Naive thymus-derived CD4-positive, alpha-beta T cell (primary cell): ENCODE data around the gene ELL2. TPM values are rescaled to one million over a fixed set of nuclear protein-coding genes. Genes with fewer than 3 reads are reported as not detected.

Experiments used
- ATAC-seq: fragments of 150-1000 bp; cut with Tn5 transposase; 2 replicates; pipeline ENCODE4 v1.10.0; 2021; ENCODE audit warnings: mild to moderate bottlenecking, moderate library complexity
- CTCF ChIA-PET: fragments of 350-600 bp; sonication (Branson Sonifier 250); formaldehyde crosslinking; loops from one replicate; lab custom pipeline; 2021; ENCODE audit warnings: antibody characterized with exemption; lab: Charles Lee
- POLR2A ChIA-PET: fragments of 350-600 bp; sonication (Branson Sonifier 250); formaldehyde crosslinking; loops from one replicate; lab custom pipeline; 2021; ENCODE audit warnings: antibody characterized with exemption, inconsistent platforms; lab: Charles Lee
- DNase-seq, 9 donors: peaks; one replicate each; pipeline versions ENCODE4 v3.0.0 to v3.0.0-alpha.2; 2020 to 2022; ENCODE audit warnings: mixed read lengths in 1 of 9
- H3K27ac ChIP-seq: one replicate; pipeline ENCODE4 v1.7.0; 2013; ENCODE audit warnings: mild to moderate bottlenecking, low read depth, low read length, moderate library complexity
- H3K27me3 ChIP-seq, 2 donors: one replicate each; pipeline ENCODE4 v1.7.0; 2013; ENCODE audit warnings: low read length in 2 of 2, mild to moderate bottlenecking in 2 of 2, moderate library complexity in 2 of 2; ENCODE audit not compliant: control insufficient read depth in 2 of 2, insufficient read depth in 2 of 2
- H3K36me3 ChIP-seq, 3 experiments: 1 replicate in 2 of 3; 2 replicates in 1 of 3; pipeline ENCODE4 v1.7.0; 2013; ENCODE audit warnings: low read length in 3 of 3, mild to moderate bottlenecking in 3 of 3, moderate library complexity in 1 of 3; ENCODE audit not compliant: insufficient read depth in 3 of 3, control insufficient read depth in 2 of 3
- H3K4me1 ChIP-seq, 2 donors: one replicate each; pipeline ENCODE4 v1.7.0; 2013; ENCODE audit warnings: low read length in 2 of 2, mild to moderate bottlenecking in 2 of 2, moderate library complexity in 1 of 2; ENCODE audit not compliant: control insufficient read depth in 2 of 2, insufficient read depth in 2 of 2
- H3K4me3 ChIP-seq: 2 replicates; pipeline ENCODE4 v1.7.0; 2013; ENCODE audit warnings: mild to moderate bottlenecking, low read length
- H3K9me3 ChIP-seq, 3 experiments: 1 replicate in 2 of 3; 2 replicates in 1 of 3; pipeline ENCODE4 v1.7.0; 2013; ENCODE audit warnings: low read length in 3 of 3; ENCODE audit not compliant: control insufficient read depth in 2 of 3
- H3K27ac Mint-ChIP-seq, 9 donors: one replicate each; pipeline ENCODE4 v1.8.0; 2020 to 2022; ENCODE audit warnings: mixed read lengths in 9 of 9, mild to moderate bottlenecking in 8 of 9, moderate library complexity in 5 of 9, inconsistent platforms in 2 of 9
- H3K27me3 Mint-ChIP-seq, 5 donors: one replicate each; pipeline ENCODE4 v1.8.0; 2021 to 2022; ENCODE audit warnings: mixed read lengths in 5 of 5, mild to moderate bottlenecking in 1 of 5
- H3K36me3 Mint-ChIP-seq, 5 donors: one replicate each; pipeline ENCODE4 v1.8.0; 2020 to 2022; ENCODE audit warnings: mixed read lengths in 5 of 5, mild to moderate bottlenecking in 3 of 5, inconsistent platforms in 1 of 5
- H3K4me1 Mint-ChIP-seq, 7 donors: one replicate each; pipeline ENCODE4 v1.8.0; 2020 to 2022; ENCODE audit warnings: mixed read lengths in 7 of 7, mild to moderate bottlenecking in 3 of 7, inconsistent platforms in 1 of 7
- H3K4me3 Mint-ChIP-seq, 10 donors: one replicate each; pipeline ENCODE4 v1.8.0; 2020 to 2022; ENCODE audit warnings: mild to moderate bottlenecking in 10 of 10, mixed read lengths in 10 of 10, moderate library complexity in 6 of 10, inconsistent platforms in 2 of 10
- H3K9me3 Mint-ChIP-seq, 11 donors: one replicate each; pipeline ENCODE4 v1.8.0; 2020 to 2022; ENCODE audit warnings: mixed read lengths in 11 of 11, mild to moderate bottlenecking in 4 of 11, inconsistent platforms in 1 of 11, moderate library complexity in 1 of 11
- intact Hi-C, 2 donors: fragments of 100-400 bp; cut with micrococcal nuclease; formaldehyde crosslinking; loops; one replicate each; pipeline ENCODE4 v1.15.1; 2023
- polyA plus RNA-seq, 2 donors: library from polyadenylated mRNA; unstranded; fragments of 300-500 nt; fragmentation: Illumina TruSeq; gene quantifications; one replicate each; pipeline ENCODE4 v1.2.3, GENCODE V29; 2021
- total RNA-seq, 6 experiments: library from RNA in 5 of 6; stranded (reverse) in 5 of 6; gene quantifications; 1 replicate in 5 of 6; 2 replicates in 1 of 6; pipeline ENCODE4 v1.2.3 and lab custom pipeline; 2021 to 2026

ELL2 gene
- total and polyA plus RNA-seq, 7 experiments from 2014 or later, result 1.9 to 65.8 (median 14.0) TPM

GRCh38 chr5:95993266-95993665 is 31.6 kb upstream of the ELL2 start:
- Mint-ChIP-seq H3K27ac (no peak overlapping the region), H3K4me3 (no peak overlapping the region), H3K36me3 (no peaks in the 10 kb centered on the region), H3K27me3 (peaks cover 5 to 10% (median 7%) of the 10 kb centered on the region in 5 donors), H3K4me1 (no peaks in the 10 kb centered on the region), H3K9me3 (peaks cover 0 to under 1% (median 0%) of the 10 kb centered on the region in 11 donors)
- Histone ChIP-seq H3K27ac (no peak overlapping the region), H3K4me3 (no peak overlapping the region), H3K4me1 (no peaks in the 10 kb centered on the region), H3K27me3 (no peaks in the 10 kb centered on the region), H3K36me3 (no peaks in the 10 kb centered on the region), H3K9me3 (no peaks in the 10 kb centered on the region)
- CTCF ChIA-PET, result no interaction called here
- intact Hi-C loops, result no loop called here
- ATAC-seq (no peak), DNase-seq (no peak)
- POLR2A ChIA-PET, result no interaction called here

DNA sequence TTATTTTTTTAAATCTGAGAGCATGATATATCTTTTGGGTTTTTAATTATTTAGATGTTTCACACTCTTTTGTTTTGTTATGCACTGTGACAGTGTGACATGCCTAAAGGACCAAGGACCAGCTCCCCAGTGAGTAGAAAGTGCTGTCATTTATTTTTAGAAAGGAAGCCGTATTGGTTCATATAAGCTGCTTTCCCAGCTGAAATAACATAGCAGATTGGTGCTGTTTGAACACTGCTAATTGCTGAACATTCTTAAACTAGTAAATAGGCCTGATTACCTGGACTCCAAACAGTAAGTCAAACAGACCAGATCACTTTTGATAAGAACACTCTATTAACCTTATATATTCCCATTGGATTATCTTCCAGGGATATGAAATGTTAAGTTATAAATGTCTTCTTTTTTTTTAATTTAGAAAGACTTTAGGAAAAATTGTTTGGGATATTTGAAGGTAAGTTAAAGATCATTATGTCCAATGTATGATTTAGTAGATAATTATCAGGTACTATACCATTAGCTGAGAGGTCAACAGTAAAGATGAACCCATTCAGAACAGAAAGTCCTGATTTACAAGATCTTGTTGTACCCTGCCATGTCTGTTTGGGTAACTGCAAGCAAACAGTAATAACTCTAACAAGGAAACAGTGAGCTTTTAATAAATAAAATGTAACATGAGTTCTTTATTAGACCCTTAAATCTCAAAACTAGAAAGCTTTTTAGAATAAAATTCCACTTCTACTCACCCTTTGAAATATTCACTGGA is 27.8 kb upstream of the ELL2 start:
- Histone ChIP-seq H3K27ac (no peak overlapping the region), H3K4me1 (no peaks in the 10 kb centered on the region), H3K36me3 (no peaks in the 10 kb centered on the region), H3K27me3 (no peaks in the 10 kb centered on the region), H3K9me3 (no peaks in the 10 kb centered on the region), H3K4me3 (no peak overlapping the region)
- ChIA-PET POLR2A (no interaction called here), CTCF (interaction anchor here (1.2 kb wide), 2 partner anchors 346 to 350 kb away, joined by 3 to 5 read pairs; no protein-coding TSS in a partner anchor)
- Mint-ChIP-seq H3K4me3 (no peak overlapping the region), H3K27me3 (peaks cover 5 to 10% (median 5%) of the 10 kb centered on the region in 5 donors), H3K27ac (no peak overlapping the region), H3K36me3 (no peaks in the 10 kb centered on the region), H3K4me1 (no peaks in the 10 kb centered on the region), H3K9me3 (no peaks in the 10 kb centered on the region)
- ATAC-seq (no peak), DNase-seq (no peak)
- intact Hi-C loops, result no loop called here

DNA sequence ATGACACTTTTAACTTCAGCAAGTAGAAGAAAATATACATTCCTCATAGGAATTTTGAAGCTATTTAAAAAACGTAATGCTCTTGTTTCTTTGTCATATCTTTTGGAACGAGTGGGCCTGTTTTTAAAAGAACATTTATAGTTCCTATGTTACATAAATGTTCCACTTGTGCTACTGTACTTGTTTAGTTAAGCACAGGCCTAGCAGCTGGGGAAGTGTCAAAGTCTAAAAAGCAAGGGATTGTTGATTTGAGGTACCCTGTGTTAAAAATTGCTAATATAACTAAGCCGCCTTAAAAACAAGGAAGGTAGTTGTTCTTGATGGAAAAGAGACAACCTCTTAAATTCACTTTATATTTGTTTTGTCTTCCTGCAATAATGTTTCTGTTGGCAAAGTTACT is 27.2 kb upstream of the ELL2 start:
- Histone ChIP-seq H3K27ac (no peak overlapping the region), H3K36me3 (no peaks in the 10 kb centered on the region), H3K27me3 (no peaks in the 10 kb centered on the region), H3K4me1 (no peaks in the 10 kb centered on the region), H3K9me3 (no peaks in the 10 kb centered on the region), H3K4me3 (no peak overlapping the region)
- Mint-ChIP-seq H3K4me1 (no peaks in the 10 kb centered on the region), H3K27me3 (peaks cover 5 to 8% (median 5%) of the 10 kb centered on the region in 5 donors), H3K36me3 (no peaks in the 10 kb centered on the region), H3K9me3 (no peaks in the 10 kb centered on the region), H3K27ac (no peak overlapping the region), H3K4me3 (no peak overlapping the region)
- intact Hi-C loops, result no loop called here
- ChIA-PET CTCF (interaction anchor here (1.2 kb wide), 1 partner anchor 351 kb away, joined by 3 read pairs; no protein-coding TSS in a partner anchor), POLR2A (no interaction called here)
- DNase-seq (no peak), ATAC-seq (no peak)

DNA sequence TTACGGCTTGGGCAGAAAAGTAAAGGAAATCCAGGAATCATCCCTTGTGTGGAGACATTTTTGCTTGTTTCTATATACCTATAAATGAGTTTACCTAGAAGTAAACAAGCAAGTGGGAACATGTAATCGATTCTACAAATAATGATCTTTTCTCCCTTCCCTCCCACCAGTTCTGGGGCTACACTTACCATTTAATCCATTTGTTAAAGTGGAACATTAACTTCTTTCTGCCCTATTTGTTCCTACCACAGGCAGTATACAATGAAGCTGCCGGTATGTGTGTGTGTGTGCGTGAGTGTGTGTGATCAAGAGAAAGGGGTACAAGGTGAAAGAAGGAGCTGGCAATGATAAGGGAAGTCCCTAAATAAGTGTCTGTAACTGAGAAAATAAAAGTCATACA is 26.4 kb upstream of the ELL2 start:
- DNase-seq, result no peak
- no peaks in the 10 kb centered on the region for H3K4me1 ChIP-seq
- no peaks in the 10 kb centered on the region for H3K36me3 ChIP-seq
- H3K9me3 ChIP-seq, result no peaks in the 10 kb centered on the region
- no peak overlapping the region for H3K4me3 Mint-ChIP-seq
- CTCF ChIA-PET, result interaction anchor here (1.2 kb wide), 1 partner anchor 352 kb away, joined by 3 read pairs; no protein-coding TSS in a partner anchor
- H3K27ac Mint-ChIP-seq, result no peak overlapping the region
- POLR2A ChIA-PET, result no interaction called here
- H3K4me3 ChIP-seq, result no peak overlapping the region
- H3K36me3 Mint-ChIP-seq, result no peaks in the 10 kb centered on the region
- no peak for ATAC-seq
- H3K27me3 Mint-ChIP-seq, result peaks cover 0 to 7% (median 5%) of the 10 kb centered on the region in 5 donors
- no peaks in the 10 kb centered on the region for H3K27me3 ChIP-seq
- H3K9me3 Mint-ChIP-seq, result no peaks in the 10 kb centered on the region
- no peaks in the 10 kb centered on the region for H3K4me1 Mint-ChIP-seq
- intact Hi-C loops, result no loop called here
- H3K27ac ChIP-seq, result no peak overlapping the region

GRCh38 chr5:95986937-95987520 is 25.4 kb upstream of the ELL2 start:
- intact Hi-C loops, result no loop called here
- ATAC-seq (no peak), DNase-seq (no peak)
- no peaks in the 10 kb centered on the region for H3K4me1 ChIP-seq
- ChIA-PET POLR2A (no interaction called here), CTCF (no interaction called here)
- H3K4me3 Mint-ChIP-seq, result no peak overlapping the region
- H3K27ac Mint-ChIP-seq, result no peak overlapping the region
- no peaks in the 10 kb centered on the region for H3K9me3 Mint-ChIP-seq
- no peak overlapping the region for H3K4me3 ChIP-seq
- H3K27me3 ChIP-seq, result no peaks in the 10 kb centered on the region
- no peaks in the 10 kb centered on the region for H3K9me3 ChIP-seq
- H3K4me1 Mint-ChIP-seq, result no peaks in the 10 kb centered on the region
- peaks cover 0 to 2% (median 0%) of the 10 kb centered on the region in 5 donors for H3K27me3 Mint-ChIP-seq
- H3K36me3 Mint-ChIP-seq, result no peaks in the 10 kb centered on the region
- no peak overlapping the region for H3K27ac ChIP-seq
- H3K36me3 ChIP-seq, result no peaks in the 10 kb centered on the region

DNA sequence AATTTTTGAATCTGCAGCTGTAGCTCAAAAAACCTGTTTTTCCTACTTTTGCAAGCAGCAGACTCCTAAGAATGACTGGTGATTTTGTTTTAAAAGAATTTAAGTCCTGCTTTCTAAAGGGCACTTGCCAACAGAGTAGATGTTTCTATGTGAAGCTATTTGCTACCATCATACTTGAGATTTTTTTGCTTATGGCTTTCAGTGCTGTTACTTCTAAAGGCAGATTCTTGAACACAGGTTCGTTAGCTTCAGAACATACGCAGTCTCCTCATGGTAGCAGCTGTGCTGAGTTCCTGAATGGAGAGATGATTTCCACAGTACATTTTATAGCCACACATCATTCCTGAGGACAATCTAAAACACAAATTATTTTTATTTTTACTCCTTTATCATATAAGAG is 24.4 kb upstream of the ELL2 start:
- no peak for ATAC-seq
- Mint-ChIP-seq H3K9me3 (no peaks in the 10 kb centered on the region), H3K27me3 (no peaks in the 10 kb centered on the region), H3K4me3 (no peak overlapping the region), H3K36me3 (no peaks in the 10 kb centered on the region), H3K27ac (no peak overlapping the region), H3K4me1 (no peaks in the 10 kb centered on the region)
- CTCF ChIA-PET, result no interaction called here
- H3K36me3 ChIP-seq, result no peaks in the 10 kb centered on the region
- intact Hi-C loops, result no loop called here
- H3K4me1 ChIP-seq, result no peaks in the 10 kb centered on the region
- no peak overlapping the region for H3K4me3 ChIP-seq
- H3K9me3 ChIP-seq, result no peaks in the 10 kb centered on the region
- DNase-seq, result no peak
- POLR2A ChIA-PET, result no interaction called here
- no peak overlapping the region for H3K27ac ChIP-seq
- H3K27me3 ChIP-seq, result no peaks in the 10 kb centered on the region

- Mint-ChIP-seq H3K36me3 (no peaks in the 10 kb centered on the region), H3K4me3 (no peak overlapping the region), H3K27ac (no peak overlapping the region), H3K27me3 (no peaks in the 10 kb centered on the region), H3K9me3 (no peaks in the 10 kb centered on the region), H3K4me1 (no peaks in the 10 kb centered on the region)
- no peak for ATAC-seq
- Histone ChIP-seq H3K36me3 (no peaks in the 10 kb centered on the region), H3K9me3 (no peaks in the 10 kb centered on the region), H3K27me3 (no peaks in the 10 kb centered on the region), H3K4me3 (no peak overlapping the region), H3K4me1 (no peaks in the 10 kb centered on the region), H3K27ac (no peak overlapping the region)
- DNase-seq, result no peak
- intact Hi-C loops, result no loop called here
- ChIA-PET POLR2A (no interaction called here), CTCF (no interaction called here)
These were observed 23.6 kb upstream of the ELL2 start for GRCh38 chr5:95985249-95985648.
